ENCODE measurements around the gene SYT12.
"Not testable (repeated sequence)": the region's sequence is repeated elsewhere in the genome, so short reads cannot be mapped to it uniquely, and the experiment has no call there.

SYT12 gene, protein sequence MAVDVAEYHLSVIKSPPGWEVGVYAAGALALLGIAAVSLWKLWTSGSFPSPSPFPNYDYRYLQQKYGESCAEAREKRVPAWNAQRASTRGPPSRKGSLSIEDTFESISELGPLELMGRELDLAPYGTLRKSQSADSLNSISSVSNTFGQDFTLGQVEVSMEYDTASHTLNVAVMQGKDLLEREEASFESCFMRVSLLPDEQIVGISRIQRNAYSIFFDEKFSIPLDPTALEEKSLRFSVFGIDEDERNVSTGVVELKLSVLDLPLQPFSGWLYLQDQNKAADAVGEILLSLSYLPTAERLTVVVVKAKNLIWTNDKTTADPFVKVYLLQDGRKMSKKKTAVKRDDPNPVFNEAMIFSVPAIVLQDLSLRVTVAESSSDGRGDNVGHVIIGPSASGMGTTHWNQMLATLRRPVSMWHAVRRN

DNA sequence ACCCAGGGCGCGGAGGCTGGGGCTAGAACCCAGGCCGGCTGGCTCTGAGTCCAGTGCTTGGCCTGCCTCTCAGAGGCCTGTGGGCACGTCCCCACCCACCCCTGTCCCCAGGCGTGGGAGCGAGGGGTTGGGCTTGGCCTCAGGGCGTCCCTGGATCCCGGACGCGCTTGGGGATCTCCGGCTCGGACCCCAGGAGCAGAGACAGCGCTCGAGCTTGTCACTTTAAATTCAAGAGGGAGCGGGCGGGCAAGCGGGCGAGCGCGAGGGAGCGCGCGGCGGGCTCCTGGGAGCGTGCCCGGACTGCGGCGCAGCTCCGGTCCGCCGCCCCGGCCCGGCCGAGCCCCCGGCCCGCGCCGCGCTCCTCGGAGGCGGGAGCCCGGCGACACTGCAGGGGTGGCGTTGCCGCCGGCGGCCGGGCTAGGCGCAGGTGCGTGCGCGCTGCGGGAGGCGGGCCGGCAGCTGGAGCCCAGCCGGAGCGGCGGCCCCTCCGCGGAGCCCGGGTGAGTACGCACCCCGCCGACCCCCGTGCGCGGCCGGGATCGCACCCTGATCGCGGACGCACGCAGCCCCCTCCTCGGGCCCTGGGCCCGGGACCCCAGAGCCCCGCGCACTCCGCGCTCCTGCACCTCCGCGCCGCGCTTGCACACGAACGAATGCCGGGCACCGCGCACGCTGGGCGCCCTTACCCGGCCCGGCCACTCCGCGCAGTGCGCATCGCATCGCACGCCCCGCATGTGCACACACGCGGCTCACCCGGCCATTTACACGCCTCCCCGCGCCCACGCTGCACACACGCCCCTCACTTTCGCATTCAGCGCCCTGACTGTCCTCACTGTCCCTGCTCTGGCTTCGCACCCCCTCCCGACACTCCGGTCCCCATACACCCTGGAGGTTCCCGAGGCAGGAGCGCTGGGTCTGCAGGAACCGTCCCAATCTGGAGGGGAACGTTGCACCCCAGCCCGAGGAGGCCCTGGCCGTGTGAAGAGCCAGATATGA lies at the start of gene SYT12:
SYT12 (plus strand) TSS at position 174 of the 996 bp plus-strand sequence. CDS start 7,011 bp downstream, outside the sequence.
- DNase-seq (ENCODE audit: low read depth, low spot score) = no peak

DNA sequence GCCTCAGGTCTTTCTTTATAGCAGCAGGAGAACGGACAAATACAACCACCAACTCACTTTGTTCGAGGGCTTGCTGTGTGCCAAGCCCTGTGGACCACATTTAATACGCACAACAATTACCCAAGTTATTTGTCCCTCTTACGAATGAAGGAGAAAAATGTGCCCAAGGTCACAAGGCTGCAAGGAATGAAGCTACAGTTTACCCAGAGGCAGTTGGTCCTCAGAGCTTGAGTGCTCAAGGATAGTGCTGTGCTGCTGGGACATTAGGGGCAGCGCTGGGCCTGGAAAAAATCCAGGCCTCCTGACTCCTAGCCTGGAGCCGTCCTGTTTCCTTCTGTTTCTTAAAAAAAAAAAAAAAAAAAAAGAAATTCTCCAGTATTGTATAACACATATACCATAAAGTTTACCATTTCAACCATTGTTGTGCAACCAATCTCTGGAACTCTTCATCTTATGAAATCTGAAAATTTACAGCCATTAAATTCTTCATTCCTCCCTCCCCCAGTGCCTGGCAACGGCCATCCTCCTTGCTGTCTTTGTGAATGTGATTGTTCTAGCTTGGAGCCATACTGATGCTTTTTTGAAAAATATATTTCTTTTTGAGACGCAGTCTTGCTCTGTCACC lies 48.9 kb upstream of the SYT12 start:
- DNase-seq (ENCODE audit: low read depth, low spot score) = no peak

DNA sequence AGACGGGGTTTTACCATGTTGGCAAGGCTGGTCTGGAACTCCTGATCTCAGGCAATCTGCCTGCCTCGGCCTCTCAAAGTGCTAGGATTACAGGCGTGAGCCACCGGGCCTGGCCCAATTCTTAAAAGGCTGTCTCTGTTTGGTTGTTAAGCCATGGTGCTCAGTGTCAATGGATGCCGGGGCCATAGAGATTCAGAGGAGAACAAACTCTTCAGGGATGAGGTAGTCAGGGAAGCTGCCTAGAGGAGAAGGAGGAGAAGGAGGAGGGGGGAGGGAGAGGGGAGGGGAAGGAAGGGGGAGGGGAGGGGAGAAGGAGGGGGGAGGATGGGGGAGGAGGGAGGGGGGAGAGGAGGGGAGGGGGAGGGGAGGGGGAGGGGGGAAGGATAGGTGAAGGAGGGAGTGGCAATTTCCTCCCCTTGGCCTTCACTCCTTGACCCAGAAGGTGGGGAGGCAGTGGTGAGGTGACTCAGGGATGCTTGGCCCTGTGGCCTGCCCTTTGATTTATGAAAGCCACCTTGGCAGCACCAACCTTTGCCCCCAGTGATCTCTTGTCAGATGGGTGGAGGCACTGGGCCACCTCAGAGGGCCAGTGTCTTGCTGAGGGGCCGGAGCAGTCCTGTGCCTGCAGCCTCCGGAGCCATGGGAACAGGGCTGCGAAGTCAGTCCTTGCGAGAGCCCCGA lies 48.1 kb upstream of the SYT12 start, which contains the start of gene C11orf86:
C11orf86 (plus strand) TSS at position 581 of the 681 bp plus-strand sequence; CDS start at position 640, 59 bp downstream.
- no peak for DNase-seq (ENCODE audit: low read depth, low spot score)

DNA sequence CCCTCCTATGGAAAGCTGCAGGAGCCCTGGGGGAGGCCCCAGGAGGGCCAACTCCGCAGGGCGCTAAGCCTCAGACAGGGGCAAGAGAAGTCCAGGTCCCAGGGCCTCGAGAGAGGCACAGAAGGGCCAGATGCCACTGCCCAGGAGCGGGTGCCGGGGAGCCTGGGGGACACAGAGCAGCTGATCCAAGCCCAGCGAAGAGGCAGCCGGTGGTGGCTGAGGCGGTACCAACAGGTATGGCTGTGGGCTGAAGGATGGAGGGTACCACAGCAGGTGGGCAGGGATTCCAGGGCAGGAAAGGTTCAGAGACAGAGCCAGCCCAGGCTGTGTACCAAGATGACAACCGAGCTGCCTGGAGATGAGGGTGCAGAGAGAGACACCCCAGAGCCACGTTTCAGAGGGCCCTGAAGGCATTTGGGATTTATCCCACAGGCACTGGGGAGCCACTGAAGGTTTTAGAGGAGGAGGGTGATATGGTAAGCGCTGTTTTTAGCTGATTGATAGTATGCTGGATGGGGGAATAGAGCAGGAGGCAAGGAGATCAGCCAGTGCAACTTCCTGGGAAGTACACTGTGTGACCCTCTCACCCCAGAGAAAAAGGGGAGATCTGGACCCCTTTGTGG lies 47.4 kb upstream of the SYT12 start:
- DNase-seq (ENCODE audit: low read depth, low spot score) = no peak

DNA sequence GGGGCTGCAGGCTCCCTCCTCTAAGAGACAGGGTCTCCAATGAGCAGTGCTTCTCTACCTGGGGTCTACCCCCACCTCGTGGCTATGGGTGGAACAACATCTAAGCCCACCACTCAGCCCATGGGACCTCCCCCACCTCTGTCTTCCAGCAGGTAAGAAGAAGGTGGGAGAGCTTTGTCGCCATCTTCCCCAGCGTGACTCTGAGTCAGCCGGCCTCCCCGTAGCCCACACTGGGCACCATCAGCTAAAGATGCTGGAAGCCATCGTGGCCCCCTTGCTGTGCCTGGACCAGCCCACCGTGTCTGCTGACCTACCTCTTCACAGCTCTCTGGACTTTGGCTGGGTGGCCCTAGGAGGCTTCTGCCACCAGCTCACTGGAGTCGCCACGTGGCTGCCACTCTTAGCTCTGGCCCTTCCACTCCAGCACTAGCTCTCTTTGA lies 46.9 kb upstream of the SYT12 start:
- no peak for DNase-seq (ENCODE audit: low read depth, low spot score)

DNA sequence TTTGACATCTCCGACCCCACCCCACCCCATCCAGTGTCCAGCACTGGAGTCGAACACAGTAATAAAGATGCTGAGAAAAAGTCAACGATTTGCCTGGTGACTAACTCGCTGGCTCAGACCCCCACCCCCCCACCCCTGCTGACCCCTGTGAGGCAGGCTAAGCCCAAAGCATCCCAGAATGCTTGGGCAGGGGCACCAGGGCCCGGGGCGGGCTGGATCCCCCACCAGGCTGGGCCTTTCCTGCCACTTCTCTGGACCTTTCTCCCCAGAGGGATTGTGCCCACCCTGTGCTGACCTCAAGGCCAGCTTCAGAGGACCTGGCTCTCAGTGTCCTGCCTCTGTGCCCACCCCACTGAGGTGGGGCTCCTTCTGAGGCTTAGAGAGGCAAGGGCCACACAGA lies 46.0 kb upstream of the SYT12 start:
- no peak for DNase-seq (ENCODE audit: low read depth, low spot score)

DNA sequence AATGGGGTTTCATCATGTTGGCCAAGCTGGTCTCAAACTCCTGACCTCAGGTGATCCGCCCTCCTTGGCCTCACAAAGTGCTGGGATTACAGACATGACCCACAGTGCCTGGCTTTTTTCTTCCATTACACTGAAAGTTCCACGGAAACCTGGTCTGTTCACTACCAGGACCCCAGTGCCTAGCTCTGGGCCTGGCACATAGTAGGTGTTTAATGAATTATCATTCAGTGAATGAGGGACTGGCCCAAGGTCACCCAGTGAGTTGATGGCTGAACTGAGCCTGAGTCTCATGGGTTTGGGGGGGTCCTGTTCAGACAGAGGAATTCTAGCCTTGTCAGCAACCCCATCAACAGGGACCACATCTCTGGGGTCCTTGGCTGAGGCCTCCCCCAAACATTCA lies 44.7 kb upstream of the SYT12 start:
- no peak for DNase-seq (ENCODE audit: low read depth, low spot score)

DNA sequence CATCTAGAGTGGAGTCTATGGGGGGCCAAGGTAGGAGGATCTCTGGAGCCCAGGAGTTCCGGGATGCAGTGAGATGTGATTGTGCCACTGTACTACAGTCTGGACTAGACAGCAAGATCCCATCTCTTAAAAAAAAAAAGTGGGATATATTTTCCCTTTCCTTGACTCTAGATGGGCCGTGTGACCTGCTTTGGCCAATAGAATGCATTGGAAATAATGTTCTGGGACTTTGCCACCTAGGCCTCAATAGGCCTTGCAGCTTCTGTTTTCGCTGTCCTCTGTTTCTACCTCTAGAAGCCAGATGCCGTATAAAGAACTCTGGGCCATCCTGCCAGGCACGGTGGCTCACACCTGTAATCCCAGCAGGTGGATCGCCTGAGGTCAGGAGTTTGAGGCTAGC lies 44.2 kb upstream of the SYT12 start:
- no peak for DNase-seq (ENCODE audit: low read depth, low spot score)

DNA sequence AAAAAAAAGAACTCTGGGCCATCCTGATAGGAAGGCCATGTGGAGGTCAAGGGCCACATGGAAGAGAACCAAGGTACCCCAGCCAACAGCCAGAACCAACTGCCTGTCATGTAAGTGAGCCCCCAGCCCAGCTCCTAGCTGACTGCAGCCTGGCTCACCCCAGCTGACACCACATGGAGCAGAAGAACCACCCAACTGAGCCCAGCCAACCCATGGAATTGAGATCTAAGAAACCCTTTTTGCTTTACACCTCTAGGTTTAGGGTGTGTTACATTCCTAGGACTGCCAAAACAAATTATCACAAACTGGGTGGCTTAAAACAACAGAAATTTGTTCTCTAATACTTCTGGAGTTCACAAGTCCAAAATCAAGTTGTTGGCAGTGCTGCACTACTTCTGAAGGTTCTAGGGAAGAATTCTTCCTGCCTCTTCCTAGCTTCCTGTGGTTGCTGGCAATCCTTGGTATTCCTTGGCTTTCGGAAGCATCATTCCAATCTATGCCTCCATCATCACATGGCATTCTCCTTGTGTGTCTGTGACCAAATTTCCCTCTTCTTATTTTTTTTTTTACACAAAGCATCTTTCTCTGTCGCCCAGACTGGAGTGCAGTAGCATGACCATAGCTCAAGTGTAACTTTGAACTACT lies 43.5 kb upstream of the SYT12 start:
- DNase-seq (ENCODE audit: low read depth, low spot score) = no peak

DNA sequence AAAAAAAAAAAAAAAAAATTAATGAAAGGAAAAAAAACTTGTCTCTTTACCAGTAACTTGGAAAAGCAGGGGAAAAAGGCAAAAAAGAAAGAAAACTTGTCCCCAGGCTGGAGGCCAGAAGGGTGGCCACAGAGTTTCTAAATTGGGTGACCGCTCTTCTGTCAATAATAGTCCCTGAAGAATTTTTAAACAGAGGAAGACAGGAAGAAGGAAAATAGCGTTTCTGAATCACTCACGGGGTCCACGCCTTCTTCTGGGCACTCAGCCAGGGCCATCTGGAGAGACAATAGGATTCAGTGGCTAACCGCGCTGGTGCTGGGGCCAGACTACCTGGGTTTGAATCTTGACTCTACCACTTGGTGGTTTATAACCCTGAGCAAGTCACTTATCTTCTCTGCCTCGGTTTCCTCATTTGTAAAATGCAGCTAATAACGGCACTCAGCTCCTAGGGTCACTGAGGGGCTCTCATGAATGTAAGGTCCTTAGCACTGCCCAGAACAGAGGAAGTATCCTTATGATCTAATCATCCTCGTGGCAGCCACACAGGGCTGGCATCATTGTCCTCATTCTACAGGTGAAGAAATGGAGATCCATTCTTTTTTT lies 40.9 kb upstream of the SYT12 start:
- no peak for DNase-seq (ENCODE audit: low read depth, low spot score)

DNA sequence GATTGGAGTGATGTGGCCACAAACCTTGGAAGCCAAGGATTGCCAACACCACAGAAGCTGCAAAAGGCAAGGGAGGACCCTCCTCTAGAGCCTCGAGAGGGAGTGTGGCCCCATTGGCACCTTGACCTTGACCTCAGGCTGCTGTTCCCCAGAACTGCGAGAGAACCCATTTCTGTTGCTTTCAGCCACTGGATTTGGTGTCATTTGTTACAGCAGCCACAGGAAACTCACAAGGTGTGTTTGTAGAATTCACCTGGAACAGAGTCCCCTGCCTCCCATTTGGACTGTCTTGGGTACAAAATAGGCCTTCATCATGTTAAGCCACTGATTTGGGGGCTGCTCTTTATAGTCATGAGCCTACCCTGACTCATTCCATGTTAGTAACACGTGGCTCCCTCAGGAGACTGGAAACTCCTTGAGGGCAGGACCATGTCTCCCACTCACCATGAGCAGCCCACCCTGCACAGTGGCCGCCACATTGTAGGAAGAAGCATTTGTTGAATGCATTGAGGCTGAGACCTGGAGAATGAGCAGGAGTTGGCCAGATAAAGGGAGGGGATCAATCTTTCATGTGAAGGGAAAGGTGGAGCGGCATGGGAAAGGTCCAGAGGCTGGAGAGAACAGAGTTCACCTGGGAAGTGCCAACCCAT lies 39.5 kb upstream of the SYT12 start:
- no peak for DNase-seq (ENCODE audit: low read depth, low spot score)

DNA sequence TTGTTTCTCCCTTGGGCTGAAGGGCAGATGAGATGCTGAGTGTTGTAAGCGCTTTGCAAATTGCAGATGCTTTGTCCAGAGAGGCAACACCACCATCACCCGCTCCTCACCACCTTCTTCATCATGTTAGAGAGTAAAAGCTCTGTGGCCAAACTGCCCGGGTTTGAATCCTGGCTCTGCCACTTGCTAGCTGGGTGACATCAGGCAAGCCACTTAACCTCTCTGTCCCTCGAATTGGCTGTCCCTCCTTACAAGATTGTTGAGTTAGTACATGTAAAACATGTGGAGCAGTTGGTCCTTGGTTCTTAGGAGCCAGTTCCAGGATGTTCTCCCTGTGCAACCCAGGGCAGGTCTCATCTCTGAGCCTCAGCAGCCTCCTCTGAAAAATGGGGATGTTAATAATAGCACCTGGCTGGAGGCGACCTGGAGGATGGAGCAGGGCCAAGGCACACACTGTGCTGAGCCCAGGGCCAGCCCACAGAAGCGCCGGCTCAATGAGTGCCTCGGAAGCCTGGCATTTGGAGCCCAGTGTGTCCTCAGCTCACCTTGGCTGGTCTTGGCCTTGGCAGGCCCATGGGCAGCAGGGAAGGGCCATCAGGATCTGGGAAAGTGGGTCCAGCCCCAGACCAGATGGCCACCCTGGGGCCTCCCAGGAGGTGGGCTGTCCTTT lies 37.3 kb upstream of the SYT12 start:
- no peak for DNase-seq (ENCODE audit: low read depth, low spot score)

DNA sequence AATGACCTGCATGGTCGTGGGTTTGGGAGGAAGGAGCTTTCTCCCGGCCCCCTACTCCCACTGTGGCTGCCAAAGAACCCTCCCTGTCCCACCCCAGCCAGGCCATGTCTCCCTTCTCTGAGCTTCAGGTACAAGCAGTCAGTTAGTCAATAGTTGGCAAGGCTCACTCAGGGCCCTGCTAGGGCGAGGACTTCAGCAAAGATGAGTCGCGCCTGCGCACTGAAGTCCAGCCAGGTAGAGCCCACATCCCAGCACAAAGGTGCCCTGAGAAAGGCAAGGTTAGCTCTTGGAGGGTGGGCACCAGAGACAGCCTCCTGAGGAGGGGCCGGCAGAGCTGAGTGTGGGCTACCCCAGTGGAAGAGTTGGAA lies 36.8 kb upstream of the SYT12 start:
- no peak for DNase-seq (ENCODE audit: low read depth, low spot score)

DNA sequence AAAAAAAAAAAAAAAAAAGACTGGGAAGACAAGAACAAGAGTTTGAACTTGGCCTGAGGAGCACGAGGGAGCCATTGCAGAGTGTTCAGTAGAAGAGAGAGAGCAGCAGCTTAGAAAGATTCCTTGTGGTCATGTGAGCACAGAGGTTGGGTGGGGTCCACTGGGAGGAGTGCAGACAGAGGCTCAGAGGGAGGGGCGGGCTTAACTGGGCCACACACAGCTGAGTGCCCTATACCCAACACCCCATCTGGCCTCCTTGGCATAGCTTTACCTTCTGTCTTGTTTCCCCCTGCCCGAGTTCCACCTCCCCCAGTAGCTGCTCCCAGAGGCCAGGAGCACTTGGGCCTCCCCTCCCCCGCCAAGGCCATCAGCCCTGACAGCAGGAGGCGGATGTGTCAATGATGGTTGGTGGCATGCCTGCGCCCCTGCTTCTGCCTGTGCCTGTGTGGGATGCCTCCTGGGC lies 35.7 kb upstream of the SYT12 start:
- DNase-seq (ENCODE audit: low read depth, low spot score) = no peak

DNA sequence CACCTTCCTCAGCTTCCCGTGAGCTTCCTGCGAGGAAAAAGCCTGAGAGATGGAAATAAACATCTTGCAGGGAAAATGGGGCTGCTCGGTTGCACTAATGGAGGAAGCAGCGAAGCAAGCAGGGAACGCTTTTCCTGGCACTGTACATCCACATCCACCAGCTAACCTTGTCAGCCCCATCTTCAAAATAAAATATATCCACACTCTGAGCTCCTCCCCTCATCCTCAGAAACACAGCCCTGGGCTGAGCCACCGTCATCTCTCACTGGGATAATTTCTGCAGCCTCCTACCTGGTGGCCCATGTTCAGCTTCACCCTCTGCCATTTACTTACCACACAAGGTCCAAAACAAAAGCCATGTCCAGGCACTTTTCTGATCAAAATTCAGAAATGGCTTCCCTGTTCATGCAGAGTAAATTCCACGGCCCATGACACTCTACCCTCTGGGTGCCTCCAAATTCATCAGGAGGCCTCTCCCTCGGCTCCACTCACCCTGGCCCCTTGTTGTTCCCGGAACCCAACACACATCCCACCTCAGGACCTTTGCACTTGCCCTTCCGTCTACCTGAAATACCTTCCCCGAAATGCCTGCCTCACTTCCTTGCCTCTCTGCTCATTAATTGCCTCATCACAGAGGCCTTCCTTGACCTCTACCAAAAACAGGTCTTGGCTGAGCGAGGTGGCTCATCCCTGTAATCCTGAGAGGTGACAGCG lies 34.9 kb upstream of the SYT12 start:
- DNase-seq (ENCODE audit: low read depth, low spot score) = no peak

DNA sequence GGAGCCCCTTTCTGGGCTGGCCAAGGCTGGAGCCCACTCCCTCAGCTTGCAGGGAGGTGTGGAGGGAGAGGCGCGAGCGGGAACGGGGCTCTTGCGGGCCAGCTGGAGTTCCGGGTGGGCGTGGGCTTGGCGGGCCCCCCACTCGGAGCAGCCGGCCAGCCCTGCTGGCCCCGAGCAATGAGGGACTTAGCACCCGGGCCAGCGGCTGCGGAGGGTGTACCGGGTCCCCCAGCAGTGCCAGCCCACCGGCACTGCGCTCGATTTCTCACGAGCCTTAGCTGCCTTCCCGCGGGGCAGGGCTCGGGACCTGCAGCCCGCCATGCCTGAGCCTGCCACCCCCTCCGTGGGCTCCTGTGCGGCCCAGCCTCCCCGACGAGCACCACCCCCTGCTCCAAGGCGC lies 34.2 kb upstream of the SYT12 start:
- DNase-seq (ENCODE audit: low read depth, low spot score) = not testable (repeated sequence)

DNA sequence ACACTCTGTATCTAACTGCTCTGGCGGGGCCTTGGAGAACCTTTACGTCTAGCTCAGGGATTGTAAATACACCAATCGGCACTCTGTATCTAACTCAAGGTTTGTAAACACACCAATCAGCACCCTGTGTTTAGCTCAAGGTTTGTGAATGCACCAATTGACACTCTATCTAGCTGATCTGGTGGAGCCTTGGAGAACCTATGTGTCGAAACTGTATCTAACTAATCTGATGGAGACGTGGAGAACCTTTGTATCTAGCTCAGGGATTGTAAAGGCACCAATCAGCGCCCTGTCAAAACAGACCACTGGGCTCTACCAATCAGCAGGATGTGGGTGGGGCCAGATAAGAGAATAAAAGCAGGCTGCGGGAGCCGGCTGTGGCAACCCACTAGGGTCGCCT lies 33.6 kb upstream of the SYT12 start:
- DNase-seq (ENCODE audit: low read depth, low spot score) = not testable (repeated sequence)

DNA sequence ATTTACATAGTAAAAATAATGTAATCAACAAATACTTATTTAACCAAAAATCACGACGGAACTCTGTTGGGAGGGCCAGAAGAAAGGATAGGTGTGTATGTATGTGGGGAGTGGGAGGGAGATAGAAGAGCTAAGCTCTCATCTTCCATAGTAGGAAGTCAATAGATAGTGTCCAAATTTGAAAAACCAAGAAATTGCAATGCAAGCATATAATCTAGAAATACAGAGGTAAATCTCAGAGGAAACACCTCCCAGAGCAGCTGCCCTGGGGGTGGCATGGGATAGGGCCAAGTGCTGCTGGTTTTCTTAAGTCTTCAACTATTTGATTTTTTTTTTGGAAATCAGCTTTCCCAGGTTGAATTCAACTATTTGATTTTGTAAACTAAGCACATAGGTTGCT lies 30.9 kb upstream of the SYT12 start:
- DNase-seq (ENCODE audit: low read depth, low spot score) = no peak
